Right lung (tissue), 5 donors: ENCODE measurements around the gene TNFRSF14. TPM values are rescaled to one million over a fixed set of nuclear protein-coding genes. Genes with fewer than 3 reads are reported as not detected.
"Not testable (repeated sequence)": the region's sequence is repeated elsewhere in the genome, so short reads cannot be mapped to it uniquely, and the experiment has no call there.

Experiments
- DNase-seq, 2 donors: peaks; one replicate each; pipeline ENCODE4 v3.0.0-alpha.2; 2013
- polyA plus RNA-seq, 5 donors: library from polyadenylated mRNA; unstranded; fragments of 120-200 nt; gene quantifications; one replicate each; pipeline versions ENCODE4 v1.2.1 to v1.2.3, GENCODE V29; 2013; ENCODE audit warnings: inconsistent platforms in 1 of 5, low replicate concordance in 1 of 5; ENCODE audit not compliant: insufficient read length in 5 of 5, insufficient read depth in 1 of 5

The TNFRSF14 gene
- polyA plus RNA-seq, 5 donors: 19.5 to 34.0 (median 25.7) TPM

- DNase-seq: no peak
Measured at GRCh38 chr1:2566101-2567045, 10.2 kb downstream of the TNFRSF14 start.

- no peak for DNase-seq
Measured at GRCh38 chr1:2567083-2567679, 11.0 kb downstream of the TNFRSF14 start.

- DNase-seq: not testable (repeated sequence)
Measured at GRCh38 chr1:2568187-2568816, 12.1 kb downstream of the TNFRSF14 start.

GRCh38 chr1:2569060-2569459 is 12.9 kb downstream of the TNFRSF14 start:
- no peak for DNase-seq

GRCh38 chr1:2569703-2570102 is 13.5 kb downstream of the TNFRSF14 start:
- DNase-seq: not testable (repeated sequence)

GRCh38 chr1:2570332-2570731 is 14.2 kb downstream of the TNFRSF14 start:
- no peak for DNase-seq

- DNase-seq: no peak
Measured at GRCh38 chr1:2571348-2571747, 15.2 kb downstream of the TNFRSF14 start.

- DNase-seq: no peak
Measured at GRCh38 chr1:2573250-2573920, 17.2 kb downstream of the TNFRSF14 start.

GRCh38 chr1:2574350-2574749 is 18.2 kb downstream of the TNFRSF14 start:
- no peak for DNase-seq

- no peak for DNase-seq
Measured at GRCh38 chr1:2575801-2576663, 19.9 kb downstream of the TNFRSF14 start.

GRCh38 chr1:2577565-2578075 is 21.4 kb downstream of the TNFRSF14 start:
- DNase-seq: not testable (repeated sequence)

GRCh38 chr1:2578758-2579118 is 22.6 kb downstream of the TNFRSF14 start:
- DNase-seq: no peak

GRCh38 chr1:2580691-2581090 is 24.5 kb downstream of the TNFRSF14 start:
- no peak for DNase-seq

- no peak for DNase-seq
Measured at GRCh38 chr1:2582391-2582790, 26.2 kb downstream of the TNFRSF14 start.

GRCh38 chr1:2583331-2583791 is 27.2 kb downstream of the TNFRSF14 start:
- DNase-seq: no peak

GRCh38 chr1:2583871-2584351 is 27.7 kb downstream of the TNFRSF14 start:
- peak in 1 of 2 donors; percentile 52 for DNase-seq

GRCh38 chr1:2584686-2585317 is 28.6 kb downstream of the TNFRSF14 start:
- DNase-seq: no peak

- peak in 1 of 2 donors; percentile 52 for DNase-seq
Measured at GRCh38 chr1:2585318-2586092, 29.3 kb downstream of the TNFRSF14 start.
